GOT3 (cell line): ENCODE measurements around the gene TNFRSF19.
A peak's percentile ranks its signal among the peaks of the same experiment; 100 is the strongest.
"Not testable (repeated sequence)": the region's sequence is repeated elsewhere in the genome, so short reads cannot be mapped to it uniquely, and the experiment has no call there.

Experiments
- DNase-seq: peaks from one replicate; lab custom pipeline; 2025; ENCODE audit warnings: mixed read lengths; lab: John Stamatoyannopoulos, UW

Gene TNFRSF19

DNA sequence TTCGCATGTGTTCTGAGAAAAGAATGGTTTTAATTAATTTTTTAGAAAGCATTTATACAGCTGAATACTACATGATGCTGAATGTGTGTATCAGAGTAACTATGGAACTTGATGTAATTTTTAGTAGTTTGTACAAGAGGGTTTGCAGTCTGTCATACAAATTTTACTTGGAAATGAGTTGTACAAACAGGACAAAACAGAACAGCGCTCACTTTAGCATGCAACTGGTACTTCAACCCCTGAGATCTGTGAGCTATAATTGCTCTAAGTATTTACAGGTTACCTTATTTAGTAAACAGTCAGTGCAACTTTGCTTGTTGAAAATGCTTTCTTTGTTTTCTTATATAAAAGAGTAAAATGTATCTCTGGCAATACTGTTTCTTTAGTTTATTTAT lies 706 bp downstream of the TNFRSF19 start:
- DNase-seq: no peak

DNA sequence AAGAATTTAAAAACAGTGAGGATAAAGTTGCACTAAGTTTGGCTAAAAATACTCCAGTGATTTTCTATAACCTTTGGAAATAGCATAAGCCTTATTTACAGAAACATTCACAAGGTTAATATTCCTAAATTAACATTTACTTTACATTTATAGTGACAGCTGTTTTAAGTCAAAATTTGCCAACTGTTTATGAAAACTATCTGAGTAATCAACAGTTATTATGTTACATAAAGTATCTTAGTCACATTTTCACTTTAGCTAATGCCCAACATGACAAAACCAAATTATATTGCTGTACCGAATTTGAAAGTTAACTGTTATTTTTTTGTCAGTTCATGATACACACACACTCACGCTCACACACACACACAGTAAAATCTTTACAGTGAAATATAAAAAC lies 1.2 kb downstream of the TNFRSF19 start:
- no peak for DNase-seq

DNA sequence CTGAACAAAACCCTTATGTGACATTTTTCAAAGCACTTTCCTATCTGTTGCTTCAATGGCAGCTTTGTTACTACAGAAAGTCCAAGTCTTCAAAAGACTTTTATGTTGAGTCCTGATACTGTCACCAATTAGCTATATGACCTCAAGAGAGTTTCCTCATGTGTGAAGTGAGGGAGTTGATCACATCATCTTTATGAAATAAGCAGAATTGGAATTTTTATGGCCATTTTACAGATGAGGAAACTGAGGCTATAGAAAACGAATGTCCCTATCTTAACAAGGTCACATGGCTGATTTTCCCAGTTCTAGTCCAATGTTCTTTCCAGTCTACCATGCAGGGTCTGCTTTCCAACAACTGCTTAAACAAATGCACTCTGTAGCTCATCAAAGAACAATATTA lies 2.6 kb downstream of the TNFRSF19 start:
- no peak for DNase-seq

- DNase-seq: no peak
Observed at GRCh38 chr13:23574421-23575145, 4.4 kb downstream of the TNFRSF19 start.

GRCh38 chr13:23575632-23576031 lies 5.4 kb downstream of the TNFRSF19 start:
- DNase-seq: no peak

DNA sequence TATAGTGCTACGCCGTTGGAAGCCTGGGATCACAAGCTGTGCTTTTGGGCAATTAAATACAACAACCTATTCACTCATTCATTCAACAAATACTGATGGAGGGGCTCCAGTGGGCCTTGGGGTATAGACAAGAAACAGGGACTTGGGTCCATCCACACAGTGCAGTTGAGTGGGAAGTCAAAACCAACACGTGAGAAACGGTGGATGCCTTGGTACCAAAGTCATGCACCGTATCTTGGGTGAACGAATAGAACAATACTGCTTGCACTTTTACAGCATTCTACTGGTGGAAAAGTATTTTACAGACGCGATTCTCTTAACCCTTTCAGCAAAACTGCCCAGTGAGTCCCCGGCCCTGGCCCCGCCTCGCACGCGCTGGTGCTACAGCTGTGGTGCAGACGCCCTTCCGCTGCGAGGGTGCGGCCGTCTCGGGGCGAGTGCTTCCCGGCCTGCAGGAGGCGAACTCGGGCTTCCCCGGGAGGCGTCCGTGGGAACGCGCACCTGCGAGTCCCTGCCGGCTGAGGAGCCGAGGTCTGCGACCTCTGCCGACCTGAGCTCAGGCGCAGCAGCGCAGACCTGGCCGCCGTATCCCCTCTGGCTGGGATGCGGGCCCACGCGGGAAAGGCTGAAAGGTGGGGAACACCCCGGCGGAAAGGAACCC lies 8.3 kb downstream of the TNFRSF19 start:
- no peak for DNase-seq

DNA sequence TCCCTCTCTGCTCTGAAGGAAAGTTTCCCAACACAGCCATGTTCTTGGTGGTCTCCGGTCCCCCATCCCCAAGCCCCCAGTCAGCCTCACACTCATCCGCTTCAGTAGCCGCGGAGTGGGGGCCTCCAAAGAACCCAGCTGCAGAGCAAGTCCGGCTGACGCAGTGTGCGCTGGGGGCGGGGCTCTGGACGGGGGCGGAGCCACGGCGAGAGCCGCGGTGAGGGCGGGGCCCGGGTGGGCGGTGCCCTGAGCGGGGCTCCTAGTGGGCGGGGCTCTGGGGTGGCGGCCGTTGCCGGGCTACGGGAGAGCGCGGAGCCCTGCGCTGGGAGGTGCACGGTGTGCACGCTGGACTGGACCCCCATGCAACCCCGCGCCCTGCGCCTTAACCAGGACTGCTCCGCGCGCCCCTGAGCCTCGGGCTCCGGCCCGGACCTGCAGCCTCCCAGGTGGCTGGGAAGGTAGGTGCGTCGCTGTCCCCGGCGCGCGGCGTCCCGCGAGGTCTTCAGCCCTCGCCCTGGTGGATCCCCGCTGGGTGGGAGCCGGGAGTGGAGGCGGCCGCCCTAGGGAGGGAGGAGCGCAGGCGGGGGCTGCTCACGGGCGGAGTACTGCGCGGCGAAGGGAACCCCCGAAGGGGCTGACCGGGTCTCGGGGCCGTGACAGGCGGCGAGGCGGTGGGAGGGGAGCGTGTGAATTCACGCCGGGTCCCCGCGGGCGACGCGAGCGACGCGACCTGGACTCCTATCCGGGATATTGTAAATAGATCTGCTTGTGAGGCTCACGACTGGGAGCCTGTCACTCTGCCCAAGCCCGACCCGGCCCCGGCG lies 9.1 kb downstream of the TNFRSF19 start:
- DNase-seq: peak; percentile 36

GRCh38 chr13:23579896-23580683 lies 9.9 kb downstream of the TNFRSF19 start:
- DNase-seq: no peak

- DNase-seq: no peak
Observed at GRCh38 chr13:23580684-23581060, 10.5 kb downstream of the TNFRSF19 start.

DNA sequence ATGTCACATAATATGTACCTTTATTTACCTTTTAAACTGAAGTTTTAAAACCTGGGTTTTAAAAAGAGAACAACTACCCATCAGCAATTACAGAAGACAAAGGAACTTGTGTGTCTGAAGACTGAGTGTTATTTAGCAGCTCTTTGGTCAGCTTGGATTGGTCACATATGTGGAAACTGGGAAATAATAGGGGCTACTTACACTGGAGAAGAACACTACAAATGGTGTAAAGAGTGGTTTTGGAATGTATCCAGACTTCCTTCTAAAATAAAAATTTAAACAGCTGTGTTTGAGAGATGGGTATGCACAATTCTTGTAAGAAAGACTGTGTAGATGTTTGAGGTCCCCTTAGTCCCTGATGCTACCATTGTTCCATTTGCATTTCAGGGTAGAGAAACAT lies 13.3 kb downstream of the TNFRSF19 start:
- no peak for DNase-seq

- no peak for DNase-seq
Observed at GRCh38 chr13:23584275-23584674, 14.1 kb downstream of the TNFRSF19 start.

DNA sequence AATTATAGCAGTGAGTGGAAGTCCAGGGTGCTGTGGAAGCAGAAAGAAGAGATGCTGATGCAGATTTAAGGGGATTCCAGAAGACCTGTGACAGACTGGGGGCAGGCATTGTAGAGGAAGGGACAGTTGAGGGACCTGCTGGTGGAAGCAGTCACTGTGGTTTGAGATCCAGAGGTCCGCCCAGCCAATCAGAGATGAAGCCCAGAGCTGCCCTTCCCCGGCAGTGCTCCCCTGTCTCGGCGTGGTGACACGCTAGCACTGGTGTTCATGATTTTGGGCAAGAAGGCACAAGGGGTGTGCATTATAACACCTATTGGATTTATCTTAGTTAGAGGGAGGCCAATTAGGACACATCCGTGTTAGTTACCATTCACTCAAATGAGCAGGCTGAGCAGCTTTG lies 16.1 kb downstream of the TNFRSF19 start:
- no peak for DNase-seq

GRCh38 chr13:23588666-23589065 lies 18.5 kb downstream of the TNFRSF19 start:
- DNase-seq: no peak

DNA sequence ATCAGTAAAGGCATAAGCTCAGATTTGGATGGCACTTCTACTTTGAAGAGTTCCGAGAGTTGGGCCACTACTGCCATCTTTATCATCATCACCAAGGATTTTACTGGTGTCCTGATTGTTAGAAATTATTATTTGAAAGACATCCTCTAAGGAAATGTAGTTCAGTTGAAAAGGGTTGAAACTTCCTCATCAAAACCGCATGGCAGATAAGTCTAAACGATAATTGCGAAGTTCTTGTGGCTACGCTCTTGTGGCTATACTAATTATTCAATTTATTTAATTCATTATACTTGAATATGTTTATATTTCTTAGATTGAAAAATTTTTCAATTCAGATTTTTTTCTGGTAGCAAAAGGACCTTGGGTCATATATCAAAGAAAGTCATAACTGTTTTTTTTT lies 22.4 kb downstream of the TNFRSF19 start:
- DNase-seq: no peak

DNA sequence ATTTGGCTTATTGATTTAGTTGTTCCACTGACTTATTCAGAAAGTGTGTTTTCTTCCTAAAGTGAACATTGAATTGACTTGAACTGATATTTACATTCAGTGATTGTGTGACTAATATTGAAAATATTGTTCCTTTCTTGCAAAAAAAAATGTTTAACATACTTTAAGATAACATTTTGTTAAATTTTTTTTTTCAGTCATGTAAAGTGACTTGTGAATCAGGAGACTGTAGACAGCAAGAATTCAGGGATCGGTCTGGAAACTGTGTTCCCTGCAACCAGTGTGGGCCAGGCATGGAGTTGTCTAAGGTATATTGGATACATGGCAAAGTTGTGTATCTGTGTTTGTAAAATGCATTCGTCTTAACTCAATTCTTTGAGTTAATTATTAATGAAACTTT lies 22.9 kb downstream of the TNFRSF19 start:
- DNase-seq: no peak

DNA sequence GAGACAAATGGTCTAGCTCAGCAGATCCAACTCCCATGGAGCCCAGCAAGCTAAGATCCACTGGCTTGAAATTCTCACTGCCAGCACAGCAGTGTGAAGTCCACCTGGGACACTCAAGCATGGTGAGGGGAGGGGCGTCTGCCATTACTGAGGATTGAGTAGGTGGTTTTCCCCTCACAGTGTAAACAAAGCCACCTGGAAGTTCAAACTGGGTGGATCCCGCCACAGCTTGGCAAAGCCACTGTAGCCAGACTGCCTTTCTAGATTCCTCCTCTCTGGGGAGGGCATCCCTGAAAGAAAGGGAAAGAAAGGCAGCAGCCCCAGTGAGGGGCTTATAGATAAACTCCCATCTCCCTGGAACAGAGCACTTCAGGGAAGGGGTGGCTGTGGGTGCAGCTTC lies 24.1 kb downstream of the TNFRSF19 start:
- DNase-seq: not testable (repeated sequence)

- no peak for DNase-seq
Observed at GRCh38 chr13:23598369-23598768, 28.2 kb downstream of the TNFRSF19 start.

GRCh38 chr13:23599083-23599925 lies 29.1 kb downstream of the TNFRSF19 start:
- DNase-seq: no peak

DNA sequence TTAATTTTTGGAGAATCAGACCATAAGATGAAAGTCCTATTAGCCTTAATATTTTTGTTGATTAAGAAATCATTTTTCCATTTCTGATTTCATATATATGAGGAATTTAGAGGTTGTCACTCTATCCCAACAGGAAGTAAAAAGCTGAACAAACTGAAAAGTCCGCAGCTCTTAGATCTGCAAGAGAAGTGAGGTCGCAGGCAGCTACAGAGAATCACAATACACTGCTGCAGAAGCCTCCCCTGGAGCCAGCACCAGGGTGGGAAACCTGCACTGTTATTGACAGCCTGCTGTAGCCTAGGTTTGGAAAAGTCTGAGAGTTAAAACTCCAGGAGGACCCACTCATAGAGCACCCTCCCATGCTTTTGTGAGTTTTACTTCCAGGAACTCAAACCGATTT lies 29.9 kb downstream of the TNFRSF19 start:
- no peak for DNase-seq

DNA sequence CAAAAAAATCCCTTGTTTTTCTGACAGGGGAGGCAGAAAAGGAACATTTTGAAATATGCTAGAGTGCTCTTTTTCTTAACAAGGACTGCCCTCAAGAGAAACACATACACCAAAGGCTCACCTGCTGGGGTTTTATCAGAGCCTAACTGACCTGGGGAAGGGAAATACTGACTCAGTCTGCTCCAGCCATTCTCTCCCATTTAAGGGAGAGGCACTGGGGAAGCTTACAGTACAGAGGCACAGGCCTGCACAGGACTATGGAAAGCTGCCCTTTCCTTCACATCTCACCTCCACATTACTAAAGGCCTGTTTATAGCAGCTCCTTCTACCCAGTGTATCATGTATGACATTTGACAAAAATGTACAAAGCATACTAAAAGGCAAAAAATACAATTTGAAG lies 30.3 kb downstream of the TNFRSF19 start:
- DNase-seq: no peak

DNA sequence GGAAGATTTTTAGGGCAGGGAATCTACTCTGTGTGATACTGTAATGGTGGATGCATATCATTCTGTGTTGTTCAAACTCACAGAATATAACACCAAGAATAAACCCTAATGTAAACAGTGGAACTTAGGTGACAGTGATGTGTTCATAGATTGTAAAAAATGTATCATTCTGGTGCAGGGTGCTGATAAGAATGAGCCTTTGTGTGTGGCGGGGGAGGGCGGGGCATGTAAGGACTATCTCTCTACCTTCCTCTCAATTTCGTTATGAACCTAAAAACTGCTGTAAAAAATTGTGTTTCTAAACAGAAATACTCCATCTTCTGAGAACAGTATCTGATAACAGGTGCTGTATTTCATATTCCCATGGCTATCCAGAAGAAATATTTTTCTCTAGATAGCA lies 35.6 kb downstream of the TNFRSF19 start:
- DNase-seq: no peak
